Activated T-cell treated with anti-CD3 and anti-CD28 coated beads for 1 hour (primary cell): ENCODE measurements around the gene HABP2.

Experiments
- DNase-seq: peaks from one replicate; pipeline ENCODE4 v3.0.0-alpha.2; 2020; ENCODE audit warnings: low read depth

Gene HABP2

DNA sequence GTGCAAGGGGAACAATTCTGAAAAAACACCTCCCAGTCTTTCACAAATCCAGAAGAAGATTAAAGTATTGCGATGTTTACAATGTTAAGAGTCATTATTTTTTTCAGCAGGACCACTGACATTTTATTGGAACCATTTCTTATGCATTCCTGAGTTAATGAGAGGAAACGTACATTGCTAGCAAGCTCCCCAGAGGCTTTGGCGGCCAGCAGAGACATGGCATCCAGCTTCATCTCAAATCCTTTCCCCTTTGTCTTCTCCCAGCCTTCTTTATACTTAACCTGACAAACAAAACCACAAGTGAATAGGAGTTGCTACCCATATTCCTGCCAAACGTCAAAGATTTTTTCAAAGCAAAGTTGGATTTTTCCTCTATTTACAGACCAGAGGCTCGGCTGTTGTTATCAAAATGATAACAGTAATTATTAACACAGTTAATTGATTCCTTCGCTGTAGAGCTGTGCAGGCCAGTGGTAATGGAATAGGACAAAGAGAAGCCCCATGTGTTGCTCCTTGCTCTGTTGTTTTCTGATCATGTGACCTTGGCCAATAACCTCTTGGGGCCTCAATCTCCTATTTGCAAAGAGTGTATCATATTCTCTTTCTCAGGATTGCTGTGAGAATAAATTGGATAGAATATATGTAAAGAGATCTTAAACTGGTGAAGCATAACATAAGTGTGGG, 79.0 kb downstream of the HABP2 start:
- no peak for DNase-seq
